ENCODE data around the gene NEDD1.

DNA sequence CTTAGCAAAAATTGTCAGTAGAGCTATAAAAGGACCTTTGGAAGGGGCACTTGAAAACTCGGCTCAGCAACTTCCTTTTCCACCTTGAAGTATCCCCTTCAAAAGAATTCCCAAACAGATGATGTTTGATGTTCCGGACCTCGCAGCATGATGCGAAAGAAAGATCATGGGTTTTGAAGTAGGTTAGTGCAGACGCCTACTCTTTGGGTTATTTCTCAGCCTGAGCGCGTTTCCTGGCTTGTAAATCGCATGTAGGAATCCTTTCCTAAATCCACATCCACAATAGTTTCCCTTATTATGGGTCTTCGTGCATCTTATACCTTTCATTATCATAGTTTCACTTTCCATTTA is 584 bp upstream of the NEDD1 start:
- TF ChIP-seq, protein P1, sequence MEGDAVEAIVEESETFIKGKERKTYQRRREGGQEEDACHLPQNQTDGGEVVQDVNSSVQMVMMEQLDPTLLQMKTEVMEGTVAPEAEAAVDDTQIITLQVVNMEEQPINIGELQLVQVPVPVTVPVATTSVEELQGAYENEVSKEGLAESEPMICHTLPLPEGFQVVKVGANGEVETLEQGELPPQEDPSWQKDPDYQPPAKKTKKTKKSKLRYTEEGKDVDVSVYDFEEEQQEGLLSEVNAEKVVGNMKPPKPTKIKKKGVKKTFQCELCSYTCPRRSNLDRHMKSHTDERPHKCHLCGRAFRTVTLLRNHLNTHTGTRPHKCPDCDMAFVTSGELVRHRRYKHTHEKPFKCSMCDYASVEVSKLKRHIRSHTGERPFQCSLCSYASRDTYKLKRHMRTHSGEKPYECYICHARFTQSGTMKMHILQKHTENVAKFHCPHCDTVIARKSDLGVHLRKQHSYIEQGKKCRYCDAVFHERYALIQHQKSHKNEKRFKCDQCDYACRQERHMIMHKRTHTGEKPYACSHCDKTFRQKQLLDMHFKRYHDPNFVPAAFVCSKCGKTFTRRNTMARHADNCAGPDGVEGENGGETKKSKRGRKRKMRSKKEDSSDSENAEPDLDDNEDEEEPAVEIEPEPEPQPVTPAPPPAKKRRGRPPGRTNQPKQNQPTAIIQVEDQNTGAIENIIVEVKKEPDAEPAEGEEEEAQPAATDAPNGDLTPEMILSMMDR (conservative IDR thresholded peaks at IDR 0.05 in 1 of 2, IDR thresholded peaks at IDR 0.05 in 1 of 2; ENCODE audit: low read depth in 1 of 2, low read length in 2 of 2): no peak
- TF ChIP-seq EZH2 (IDR thresholded peaks at IDR 0.05; ENCODE audit: low read length, missing control alignments): no peak
